Pancreas (tissue), 10 donors: ENCODE measurements around the gene HEG1. TPM values are rescaled to one million over a fixed set of nuclear protein-coding genes. Genes with fewer than 3 reads are reported as not detected.

Experiments used
- ATAC-seq, 4 donors: fragments of 200-7000 bp; cut with Tn5 transposase; one replicate each; pipeline versions ENCODE4 v1.8.0 to v1.9.1; 2020; ENCODE audit warnings: mild to moderate bottlenecking in 4 of 4, moderate library complexity in 4 of 4
- DNase-seq, 6 donors: peaks; one replicate each; pipeline ENCODE4 v3.0.0-alpha.2; 2020
- FAIRE-seq: peaks from 2 replicates; lab custom pipeline; 2012; peaks lifted over from hg19 to GRCh38; lab: Jason Lieb, UNC
- H3K27ac ChIP-seq, 4 donors: fragments of 200-600 bp; sonication (generic); 1 replicate in 3 of 4; 2 replicates in 1 of 4; pipeline versions ENCODE4 v1.5.0 to v1.8.0; 2020
- H3K27me3 ChIP-seq, 4 donors: fragments of 200-600 bp; one replicate each; pipeline ENCODE4 v1.8.0; 2021
- H3K36me3 ChIP-seq, 3 donors: fragments of 200-600 bp; sonication (generic) in 1 of 3; one replicate each; pipeline versions ENCODE4 v1.5.0 to v1.8.0; 2020 to 2021
- H3K4me1 ChIP-seq, 3 donors: fragments of 200-600 bp; one replicate each; pipeline ENCODE4 v1.8.0; 2021
- H3K4me3 ChIP-seq, 4 donors: fragments of 200-600 bp; sonication (generic) in 2 of 4; one replicate each; pipeline versions ENCODE4 v1.5.0 to v1.8.0; 2020 to 2021
- H3K9me3 ChIP-seq, 4 donors: fragments of 200-600 bp; one replicate each; pipeline ENCODE4 v1.8.0; 2021
- CTCF ChIP-seq, 4 donors: fragments of 200-600 bp; sonication (generic) in 3 of 4; IDR thresholded peaks; one replicate each; pipeline versions ENCODE4 v1.5.0 to v1.8.0; 2021; ENCODE audit warnings: antibody characterized with exemption in 4 of 4
- WGBS, 2 donors: extraction: QIAGEN DNeasy Blood & Tissue Kit; methylation state at CpG; one replicate each; pipeline ENCODE4 v1.1.7; 2013; 5-methylcytosine and 5-hydroxymethylcytosine counted together
- intact Hi-C, 3 donors: fragments of 100-400 bp; cut with DNase I; formaldehyde crosslinking; loops; one replicate each; pipeline versions ENCODE4 v1.11.1 to v1.14.2; 2022
- polyA plus RNA-seq, 2 donors: library from polyadenylated mRNA; stranded (reverse); fragments of 200-250 nt; gene quantifications; one replicate each; pipeline ENCODE4 v1.2.3, GENCODE V29; 2013
- total RNA-seq, 6 donors: library from RNA; stranded (reverse); fragmentation: NEBNext Ultra II Directional in 4 of 6; extraction: Animal tissue kit (Norgen Biotek cat#: 25700) in 4 of 6; gene quantifications; one replicate each; pipeline versions ENCODE4 v1.2.1 to v1.2.4, GENCODE V29; 2021 to 2023
- donor health status: healthy with polysubstance abuse.
- donor health status: DM: no; HTN: no; CAD: no; lungs with moderate emphysema.
- donor health status: DM: no; HTN: no; CAD: no.
- donor health status: control.
- donor health status: control.
- donor health status: Bipolar disorder and iron deficiency.
- donor health status: DM: yes; HTN: yes; CAD: no.
- donor health status: DM: no; HTN: no; CAD: no.
- donor health status: DM: no; HTN: no; CAD: no.
- donor health status: DM: yes; HTN: yes; CAD: no.

HEG1 gene
- total and polyA plus RNA-seq, 8 donors, result 9.6 to 36.6 (median 20.9) TPM

- 89 to 93% methylated on average over 3 of the region's 3 CpGs for WGBS, 2 donors
- Histone ChIP-seq H3K4me1 (no peaks in the 10 kb centered on the region), H3K4me3 (no peak overlapping the region), H3K36me3 (peaks cover 0 to 22% (median 8%) of the 10 kb centered on the region in 3 donors), H3K27me3 (no peaks in the 10 kb centered on the region), H3K27ac (no peak overlapping the region), H3K9me3 (no peaks in the 10 kb centered on the region)
- intact Hi-C loops, result no loop called here
- no peak for TF ChIP-seq CTCF (IDR thresholded peaks at IDR 0.05)
- DNase-seq (no peak), FAIRE-seq (no peak), ATAC-seq (no peak)
Observed at GRCh38 chr3:125019271-125019670, 36.5 kb downstream of the HEG1 start.

GRCh38 chr3:125017406-125017805, 38.4 kb downstream of the HEG1 start:
- no peak for TF ChIP-seq CTCF (IDR thresholded peaks at IDR 0.05)
- ATAC-seq, result no peak
- intact Hi-C loops, result no loop called here
- FAIRE-seq, result no peak
- H3K4me3 ChIP-seq, result no peak overlapping the region
- WGBS, 2 donors, result 91 to 97% methylated on average over 2 of the region's 2 CpGs
- H3K4me1 ChIP-seq, result no peaks in the 10 kb centered on the region
- no peaks in the 10 kb centered on the region for H3K9me3 ChIP-seq
- no peaks in the 10 kb centered on the region for H3K27me3 ChIP-seq
- DNase-seq, result no peak
- no peak overlapping the region for H3K27ac ChIP-seq
- H3K36me3 ChIP-seq, result peaks cover 0 to 33% (median 18%) of the 10 kb centered on the region in 3 donors

GRCh38 chr3:125014570-125015179, 41.1 kb downstream of the HEG1 start:
- Histone ChIP-seq H3K9me3 (no peaks in the 10 kb centered on the region), H3K27me3 (no peaks in the 10 kb centered on the region), H3K4me3 (no peak overlapping the region), H3K36me3 (peaks cover 0 to 40% (median 16%) of the 10 kb centered on the region in 3 donors), H3K27ac (no peak overlapping the region), H3K4me1 (peaks cover 0 to 8% (median 8%) of the 10 kb centered on the region in 3 donors)
- WGBS, 2 donors, result 86 to 88% methylated on average over 19 of the region's 19 CpGs
- DNase-seq (no peak), FAIRE-seq (no peak), ATAC-seq (no peak)
- no peak for TF ChIP-seq CTCF (IDR thresholded peaks at IDR 0.05)
- intact Hi-C loops, result no loop called here

GRCh38 chr3:125013095-125013494, 42.7 kb downstream of the HEG1 start:
- WGBS, 2 donors, result 86 to 96% methylated on average over 1 of the region's 1 CpG
- peaks cover 0 to 14% (median 8%) of the 10 kb centered on the region in 3 donors for H3K4me1 ChIP-seq
- DNase-seq (no peak), FAIRE-seq (no peak), ATAC-seq (no peak)
- intact Hi-C loops, result no loop called here
- no peak overlapping the region for H3K4me3 ChIP-seq
- no peak for TF ChIP-seq CTCF (IDR thresholded peaks at IDR 0.05)
- peaks cover 0 to 29% (median 16%) of the 10 kb centered on the region in 3 donors for H3K36me3 ChIP-seq
- H3K9me3 ChIP-seq, result no peaks in the 10 kb centered on the region
- no peak overlapping the region for H3K27ac ChIP-seq
- no peaks in the 10 kb centered on the region for H3K27me3 ChIP-seq

GRCh38 chr3:125011941-125012340, 43.9 kb downstream of the HEG1 start:
- no peaks in the 10 kb centered on the region for H3K27me3 ChIP-seq
- H3K4me3 ChIP-seq, result no peak overlapping the region
- peaks cover 0 to 29% (median 16%) of the 10 kb centered on the region in 3 donors for H3K36me3 ChIP-seq
- ATAC-seq (no peak), DNase-seq (no peak), FAIRE-seq (no peak)
- no peak for TF ChIP-seq CTCF (IDR thresholded peaks at IDR 0.05)
- WGBS, 2 donors, result 85 to 95% methylated on average over 7 of the region's 7 CpGs
- H3K27ac ChIP-seq, result no peak overlapping the region
- no peaks in the 10 kb centered on the region for H3K9me3 ChIP-seq
- H3K4me1 ChIP-seq, result peaks cover 0 to 14% (median 8%) of the 10 kb centered on the region in 3 donors
- intact Hi-C loops, result no loop called here
